SK-N-MC (cell line): ENCODE measurements around the gene IFT27.

ENCODE experiments used
- DNase-seq: peaks from one replicate; pipeline ENCODE4 v3.0.0-alpha.2; 2011; ENCODE audit warnings: low read depth, low spot score
- H3K27ac ChIP-seq: fragments of 200-600 bp; sonication (generic); 2 replicates; pipeline ENCODE4 v1.5.1; 2016; ENCODE audit warnings: mixed run types
- H3K36me3 ChIP-seq: fragments of 200-600 bp; sonication (generic); 2 replicates; pipeline ENCODE4 v1.6.1; 2017; ENCODE audit warnings: antibody characterized with exemption, low read length, mixed read lengths; ENCODE audit not compliant: insufficient read depth
- H3K4me3 ChIP-seq: fragments of 200-600 bp; sonication (generic); 2 replicates; pipeline ENCODE4 v1.5.1; 2016
- H3K9ac ChIP-seq: fragments of 200-600 bp; sonication (generic); 2 replicates; pipeline ENCODE4 v1.8.0; 2017; ENCODE audit warnings: mixed run types, mixed read lengths; ENCODE audit not compliant: insufficient read length
- H3K9me3 ChIP-seq: fragments of 200-600 bp; sonication (generic); 2 replicates; pipeline ENCODE4 v1.6.1; 2017; ENCODE audit warnings: low read depth, mild to moderate bottlenecking, antibody characterized with exemption, low read length, moderate library complexity, mixed read lengths
- EZH2 ChIP-seq: fragments of 200-600 bp; sonication (generic); IDR thresholded peaks from one replicate; pipeline ENCODE4 v1.6.1; 2017; ENCODE audit warnings: antibody characterized with exemption
- FOXP2 ChIP-seq: optimal IDR thresholded peaks from 2 replicates; pipeline ENCODE3; 2011; ENCODE audit warnings: mild to moderate bottlenecking, moderate library complexity; ENCODE audit not compliant: insufficient read depth; ENCODE audit errors: extremely low read length, control extremely low read depth
- POLR2AphosphoS5 ChIP-seq: IDR thresholded peaks from 2 replicates; pipeline ENCODE4 v1.6.1; 2012; ENCODE audit warnings: mild to moderate bottlenecking, low read depth, low read length, borderline replicate concordance

Gene IFT27

GRCh38 chr22:36770513-36771231 lies 5.2 kb downstream of the IFT27 start:
- Histone ChIP-seq H3K4me3 (no peak overlapping the region), H3K27ac (no peak overlapping the region), H3K9me3 (no peaks in the 10 kb centered on the region), H3K9ac (no peak overlapping the region), H3K36me3 (no peaks in the 10 kb centered on the region)
- TF ChIP-seq POLR2AphosphoS5 (no peak), FOXP2 (no peak), EZH2 (no peak)
- DNase-seq = no peak

GRCh38 chr22:36769541-36770512 lies 6.1 kb downstream of the IFT27 start:
- Histone ChIP-seq H3K9ac (no peak overlapping the region), H3K9me3 (no peaks in the 10 kb centered on the region), H3K36me3 (no peaks in the 10 kb centered on the region), H3K4me3 (no peak overlapping the region), H3K27ac (no peak overlapping the region)
- DNase-seq = no peak
- no peak for TF ChIP-seq POLR2AphosphoS5
- no peak for TF ChIP-seq FOXP2
- no peak for TF ChIP-seq EZH2

GRCh38 chr22:36768616-36769015 lies 7.3 kb downstream of the IFT27 start:
- no peak overlapping the region for H3K27ac ChIP-seq
- DNase-seq = no peak
- TF ChIP-seq FOXP2 = no peak
- TF ChIP-seq POLR2AphosphoS5 = no peak
- TF ChIP-seq EZH2 = no peak
- no peak overlapping the region for H3K9ac ChIP-seq
- no peaks in the 10 kb centered on the region for H3K9me3 ChIP-seq
- no peaks in the 10 kb centered on the region for H3K36me3 ChIP-seq
- H3K4me3 ChIP-seq = no peak overlapping the region

GRCh38 chr22:36768141-36768540 lies 7.8 kb downstream of the IFT27 start:
- no peaks in the 10 kb centered on the region for H3K9me3 ChIP-seq
- no peak overlapping the region for H3K27ac ChIP-seq
- DNase-seq = no peak
- TF ChIP-seq FOXP2 (no peak), POLR2AphosphoS5 (no peak), EZH2 (no peak)
- no peak overlapping the region for H3K9ac ChIP-seq
- H3K4me3 ChIP-seq = no peak overlapping the region
- H3K36me3 ChIP-seq = no peaks in the 10 kb centered on the region

- no peak overlapping the region for H3K27ac ChIP-seq
Observed at GRCh38 chr22:36767035-36767775, 8.7 kb downstream of the IFT27 start.

GRCh38 chr22:36765943-36766450 lies 9.9 kb downstream of the IFT27 start:
- no peak for DNase-seq
- no peak overlapping the region for H3K27ac ChIP-seq
- no peaks in the 10 kb centered on the region for H3K36me3 ChIP-seq
- no peak overlapping the region for H3K4me3 ChIP-seq
- TF ChIP-seq EZH2 (no peak), FOXP2 (no peak), POLR2AphosphoS5 (no peak)
- no peaks in the 10 kb centered on the region for H3K9me3 ChIP-seq
- H3K9ac ChIP-seq = no peak overlapping the region

More at GRCh38 chr22:36767035-36767775, 8.7 kb downstream of the IFT27 start:
- H3K9ac ChIP-seq = no peak overlapping the region
- H3K9me3 ChIP-seq = no peaks in the 10 kb centered on the region
- no peak overlapping the region for H3K4me3 ChIP-seq
- TF ChIP-seq EZH2 = no peak
- no peak for TF ChIP-seq FOXP2
- TF ChIP-seq POLR2AphosphoS5 = no peak
- no peak for DNase-seq
- no peaks in the 10 kb centered on the region for H3K36me3 ChIP-seq

- Histone ChIP-seq H3K9me3 (no peaks in the 10 kb centered on the region), H3K27ac (no peak overlapping the region), H3K36me3 (no peaks in the 10 kb centered on the region), H3K9ac (no peak overlapping the region), H3K4me3 (no peak overlapping the region)
- DNase-seq = no peak
- TF ChIP-seq POLR2AphosphoS5 (no peak), EZH2 (no peak), FOXP2 (no peak)
Observed at GRCh38 chr22:36765131-36765942, 10.6 kb downstream of the IFT27 start.
